ENCODE measurements around the gene ACADSB.

DNA sequence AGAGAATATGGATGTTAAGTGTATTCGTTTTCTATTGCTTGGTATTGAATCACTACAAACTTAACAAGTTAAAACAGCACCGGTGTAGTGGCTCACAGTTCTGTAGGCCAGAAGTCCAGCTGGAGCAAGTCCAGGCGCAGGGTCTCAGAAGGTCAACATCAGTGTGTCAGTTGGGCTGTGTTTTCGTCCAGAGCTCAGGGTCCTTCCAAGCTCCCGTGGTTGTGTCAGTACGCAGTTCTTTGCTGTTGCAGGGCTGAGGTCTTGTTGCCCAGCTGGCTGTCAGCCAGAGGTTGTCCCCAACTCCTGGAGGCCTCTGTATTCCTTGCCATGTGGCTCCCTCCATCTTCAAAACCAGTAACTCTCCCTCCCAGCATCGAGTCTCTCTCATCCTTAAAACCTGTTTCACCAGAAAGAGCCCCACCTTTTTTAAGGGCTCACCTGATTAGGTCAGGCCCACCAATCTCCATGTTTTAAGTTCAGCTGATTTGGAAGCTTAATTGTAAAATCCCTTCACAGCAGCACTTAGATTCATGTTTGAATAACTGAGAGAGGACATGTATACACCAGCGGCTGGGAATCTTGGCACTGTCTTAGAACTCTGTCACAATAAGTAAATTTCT is 26.8 kb downstream of the ACADSB start:
- TF ChIP-seq, protein P1, sequence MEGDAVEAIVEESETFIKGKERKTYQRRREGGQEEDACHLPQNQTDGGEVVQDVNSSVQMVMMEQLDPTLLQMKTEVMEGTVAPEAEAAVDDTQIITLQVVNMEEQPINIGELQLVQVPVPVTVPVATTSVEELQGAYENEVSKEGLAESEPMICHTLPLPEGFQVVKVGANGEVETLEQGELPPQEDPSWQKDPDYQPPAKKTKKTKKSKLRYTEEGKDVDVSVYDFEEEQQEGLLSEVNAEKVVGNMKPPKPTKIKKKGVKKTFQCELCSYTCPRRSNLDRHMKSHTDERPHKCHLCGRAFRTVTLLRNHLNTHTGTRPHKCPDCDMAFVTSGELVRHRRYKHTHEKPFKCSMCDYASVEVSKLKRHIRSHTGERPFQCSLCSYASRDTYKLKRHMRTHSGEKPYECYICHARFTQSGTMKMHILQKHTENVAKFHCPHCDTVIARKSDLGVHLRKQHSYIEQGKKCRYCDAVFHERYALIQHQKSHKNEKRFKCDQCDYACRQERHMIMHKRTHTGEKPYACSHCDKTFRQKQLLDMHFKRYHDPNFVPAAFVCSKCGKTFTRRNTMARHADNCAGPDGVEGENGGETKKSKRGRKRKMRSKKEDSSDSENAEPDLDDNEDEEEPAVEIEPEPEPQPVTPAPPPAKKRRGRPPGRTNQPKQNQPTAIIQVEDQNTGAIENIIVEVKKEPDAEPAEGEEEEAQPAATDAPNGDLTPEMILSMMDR (conservative IDR thresholded peaks at IDR 0.05 in 1 of 2, IDR thresholded peaks at IDR 0.05 in 1 of 2; ENCODE audit: extremely low read depth in 1 of 2, insufficient read depth in 1 of 2, low read depth in 1 of 2, low read length in 2 of 2): no peak
- TF ChIP-seq EZH2 (IDR thresholded peaks at IDR 0.05; ENCODE audit: borderline replicate concordance, low read length): no peak
